ENCODE results near the gene PMCH.

PMCH gene

GRCh38 chr12:102215992-102216691, 18.5 kb upstream of the PMCH start:
- no peak overlapping the region for H3K27ac ChIP-seq
- no peak for TF ChIP-seq ZFX (IDR thresholded peaks at IDR 0.05; ENCODE audit: borderline replicate concordance)
- TF ChIP-seq, protein P1, sequence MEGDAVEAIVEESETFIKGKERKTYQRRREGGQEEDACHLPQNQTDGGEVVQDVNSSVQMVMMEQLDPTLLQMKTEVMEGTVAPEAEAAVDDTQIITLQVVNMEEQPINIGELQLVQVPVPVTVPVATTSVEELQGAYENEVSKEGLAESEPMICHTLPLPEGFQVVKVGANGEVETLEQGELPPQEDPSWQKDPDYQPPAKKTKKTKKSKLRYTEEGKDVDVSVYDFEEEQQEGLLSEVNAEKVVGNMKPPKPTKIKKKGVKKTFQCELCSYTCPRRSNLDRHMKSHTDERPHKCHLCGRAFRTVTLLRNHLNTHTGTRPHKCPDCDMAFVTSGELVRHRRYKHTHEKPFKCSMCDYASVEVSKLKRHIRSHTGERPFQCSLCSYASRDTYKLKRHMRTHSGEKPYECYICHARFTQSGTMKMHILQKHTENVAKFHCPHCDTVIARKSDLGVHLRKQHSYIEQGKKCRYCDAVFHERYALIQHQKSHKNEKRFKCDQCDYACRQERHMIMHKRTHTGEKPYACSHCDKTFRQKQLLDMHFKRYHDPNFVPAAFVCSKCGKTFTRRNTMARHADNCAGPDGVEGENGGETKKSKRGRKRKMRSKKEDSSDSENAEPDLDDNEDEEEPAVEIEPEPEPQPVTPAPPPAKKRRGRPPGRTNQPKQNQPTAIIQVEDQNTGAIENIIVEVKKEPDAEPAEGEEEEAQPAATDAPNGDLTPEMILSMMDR (IDR thresholded peaks at IDR 0.05): no peak

GRCh38 chr12:102204025-102204424, 6.4 kb upstream of the PMCH start:
- H3K27ac ChIP-seq: no peak overlapping the region
- TF ChIP-seq, protein P1 (IDR thresholded peaks at IDR 0.05): no peak

- H3K27ac ChIP-seq: no peak overlapping the region
- TF ChIP-seq, protein P1 (IDR thresholded peaks at IDR 0.05): no peak
- TF ChIP-seq ZFX (IDR thresholded peaks at IDR 0.05; ENCODE audit: borderline replicate concordance): no peak
Observed at GRCh38 chr12:102202556-102202955, 4.9 kb upstream of the PMCH start.

DNA sequence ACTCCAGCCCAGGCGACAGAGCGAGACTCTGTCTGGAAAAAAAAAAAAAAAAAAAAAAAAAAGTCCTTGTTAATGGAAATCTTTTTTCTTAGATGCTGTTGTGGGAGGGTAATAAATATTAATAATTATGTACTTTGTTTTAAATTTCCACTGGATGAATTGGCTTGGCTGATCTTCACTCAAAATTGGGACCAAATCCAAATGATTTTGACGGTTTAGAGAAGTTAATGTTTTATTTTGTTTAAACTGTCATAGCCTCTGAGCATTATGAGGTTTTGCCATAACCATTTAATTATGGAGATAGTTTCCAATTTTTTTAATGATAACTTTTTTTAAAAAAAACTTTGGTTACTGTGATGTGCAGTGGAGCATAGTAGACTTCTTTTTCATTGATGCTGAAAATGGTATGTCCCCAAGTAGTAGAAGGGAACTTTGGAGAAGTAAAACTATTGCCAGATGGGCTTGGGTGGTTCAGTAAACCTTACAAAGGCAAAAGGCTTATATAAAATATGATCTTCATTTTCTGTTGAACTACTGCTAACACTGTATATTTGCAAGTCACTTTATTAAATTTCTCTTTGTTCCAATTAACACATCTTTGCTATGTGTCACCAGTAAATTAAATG, 3.9 kb upstream of the PMCH start:
- TF ChIP-seq ZFX (IDR thresholded peaks at IDR 0.05; ENCODE audit: borderline replicate concordance): no peak
- TF ChIP-seq, protein P1 (IDR thresholded peaks at IDR 0.05): no peak

GRCh38 chr12:102195826-102196225, 1.8 kb downstream of the PMCH start:
- no peak for TF ChIP-seq ZFX (IDR thresholded peaks at IDR 0.05; ENCODE audit: borderline replicate concordance)
- TF ChIP-seq, protein P1 (IDR thresholded peaks at IDR 0.05): no peak
- H3K27ac ChIP-seq: no peak overlapping the region

More for the DNA sequence above, 3.9 kb upstream of the PMCH start:
- H3K27ac ChIP-seq: no peak overlapping the region

DNA sequence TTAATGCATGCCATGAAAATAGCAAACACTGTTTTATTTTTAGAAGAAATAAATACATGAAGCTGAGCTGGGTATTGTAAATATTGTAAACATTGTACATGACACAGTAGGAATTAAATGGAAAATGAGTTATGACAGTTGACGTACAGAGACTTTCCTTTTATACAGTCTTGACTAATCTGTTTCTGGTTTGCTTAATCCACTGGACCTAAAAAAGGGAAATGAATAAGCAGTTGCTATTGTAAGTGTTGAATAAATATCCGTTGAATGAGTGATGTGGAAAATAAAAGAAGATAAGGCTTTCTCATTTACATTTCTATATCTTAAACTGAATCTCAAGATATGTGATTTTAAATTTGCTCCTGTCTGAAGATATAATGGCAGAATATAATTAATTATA, 15.0 kb downstream of the PMCH start:
- TF ChIP-seq, protein P1 (IDR thresholded peaks at IDR 0.05): no peak
- no peak for TF ChIP-seq ZFX (IDR thresholded peaks at IDR 0.05; ENCODE audit: borderline replicate concordance)
- H3K27ac ChIP-seq: no peak overlapping the region

GRCh38 chr12:102174761-102175160, 22.9 kb downstream of the PMCH start:
- H3K27ac ChIP-seq: no peak overlapping the region
- no peak for TF ChIP-seq ZFX (IDR thresholded peaks at IDR 0.05; ENCODE audit: borderline replicate concordance)
- TF ChIP-seq, protein P1 (IDR thresholded peaks at IDR 0.05): no peak
